ENCODE results near the gene COA8. TPM values are rescaled to one million over a fixed set of nuclear protein-coding genes. Genes with fewer than 3 reads are reported as not detected.

Gene COA8
- total and polyA plus RNA-seq, 2 of the 13 experiments (the other 11 are each of a cell fraction or from before 2014, with no cell fraction given): 10.9 to 25.1 TPM

GRCh38 chr14:103526247-103526913 is 36.4 kb upstream of the COA8 start:
- in situ Hi-C loops (cut with HindIII; ENCODE audit: extremely low pct_ligation_motif_present, low pct_unique_long_range_greater_than_20kb): no loop called here
- WGBS (ENCODE audit: low lambda C conversion rate): 10% methylated on average over 6 of the region's 8 CpGs
- BruUV-seq (replicated peaks): no TSS peak
- ChIA-PET CTCF (ENCODE audit: low intra/inter-chr PET ratio, low total read pairs) (no interaction called here), POLR2A (interaction anchor here (1.1 to 3.1 kb wide), 5 partner anchors 8 to 353 kb away, joined by 3 to 24 read pairs (median 12); partner anchors contain the start of genes BAG5 and COA8)
- Histone ChIP-seq H2AFZ (ENCODE audit: low read length) (no peak overlapping the region), H3K36me3 (replicated peaks in 1 of 2; ENCODE audit: control insufficient read depth in 1 of 2, insufficient read depth in 2 of 2, low read length in 2 of 2) (peaks cover 0 to 3% of the 10 kb centered on the region in 2 experiments; a peak in 2 of 5 replicates), H4K20me1 (ENCODE audit: insufficient read depth, low read length) (no peaks in the 10 kb centered on the region), H3K9ac (ENCODE audit: insufficient read depth, low read depth, low read length) (peak overlapping the region; percentile 53), H3K4me1 (ENCODE audit: insufficient read depth, low read length) (peaks cover 73% of the 10 kb centered on the region), H3K27ac (ENCODE audit: extremely low read length, insufficient read depth, low read length) (peak overlapping the region; percentile 89), H3K4me3 (replicated peaks in 1 of 3; ENCODE audit: insufficient read depth in 1 of 3, low read depth in 2 of 3, low read length in 3 of 3) (peak overlapping the region in 1 of 3 experiments; percentile 51; a peak in 2 of 6 replicates), H3K4me2 (ENCODE audit: low read depth, low read length) (peak overlapping the region; percentile 78), H3K27me3 (ENCODE audit: control insufficient read depth in 1 of 2, insufficient read depth in 2 of 2, low read length in 2 of 2) (no peaks in the 10 kb centered on the region; a peak in 1 of 5 replicates), H3K9me3 (ENCODE audit: low read length) (no peaks in the 10 kb centered on the region), H3K79me2 (ENCODE audit: insufficient read depth, low read length) (peaks cover 34% of the 10 kb centered on the region)
- ATAC-seq: peak; percentile 38
- FAIRE-seq: no peak
- no peak for DNase-seq (ENCODE audit: low spot score)
- intact Hi-C loops (cut with micrococcal nuclease; ENCODE audit: unreplicated experiment): no loop called here
- TF ChIP-seq ZNF367 (CRISPR knock-in tag; IDR thresholded peaks at IDR 0.05; ENCODE audit: borderline replicate concordance): no peak
- no peak for TF ChIP-seq KLF13 (CRISPR knock-in tag; IDR thresholded peaks at IDR 0.05)
- TF ChIP-seq ZNF20 (CRISPR knock-in tag; IDR thresholded peaks at IDR 0.05): no peak
- peak; percentile 44; the same call in 1 of the 2 replicates for TF ChIP-seq ZBTB20 (CRISPR knock-in tag; IDR thresholded peaks at IDR 0.05; ENCODE audit: borderline replicate concordance, low read depth)
- TF ChIP-seq NR0B2 (CRISPR knock-in tag; IDR thresholded peaks at IDR 0.05): no peak
- no peak for TF ChIP-seq SYNCRIP (IDR thresholded peaks at IDR 0.05; ENCODE audit: insufficient read depth, low read depth, low read length)
- no peak for TF ChIP-seq NR1H2 (CRISPR knock-in tag; IDR thresholded peaks at IDR 0.05; ENCODE audit: borderline replicate concordance, low read depth)
- TF ChIP-seq ZC3H13 (CRISPR knock-in tag; IDR thresholded peaks at IDR 0.05): 0 out of 2 replicates have a peak, but pooled peaks have one; percentile 34
- TF ChIP-seq ZNF552 (CRISPR knock-in tag; IDR thresholded peaks at IDR 0.05; ENCODE audit: borderline replicate concordance): no peak
- no peak for TF ChIP-seq MTERF4 (CRISPR knock-in tag; IDR thresholded peaks at IDR 0.05)
- 0 out of 2 replicates have a peak, but pooled peaks have one; percentile 21 for TF ChIP-seq ZNF274 (CRISPR knock-in tag; IDR thresholded peaks at IDR 0.05)
- TF ChIP-seq HNF4G (IDR thresholded peaks at IDR 0.05; ENCODE audit: borderline replicate concordance, low read depth, low read length): peak; percentile 45
- TF ChIP-seq HNF4G (CRISPR knock-in tag; IDR thresholded peaks at IDR 0.05; ENCODE audit: borderline replicate concordance, low read depth): no peak
- TF ChIP-seq ZNF678 (CRISPR knock-in tag; IDR thresholded peaks at IDR 0.05): no peak
- no peak for TF ChIP-seq ATF7 (IDR thresholded peaks at IDR 0.05)
- TF ChIP-seq ATF7 (CRISPR knock-in tag; IDR thresholded peaks at IDR 0.05): no peak
- peak; percentile 40; the same call in 1 of the 2 replicates for TF ChIP-seq MAX (IDR thresholded peaks at IDR 0.05)
- no peak; the same call in 1 of the 2 replicates for TF ChIP-seq RAD51 (IDR thresholded peaks at IDR 0.05; ENCODE audit: borderline replicate concordance)
- TF ChIP-seq SMC3 (IDR thresholded peaks at IDR 0.05; ENCODE audit: low read length): no peak
- TF ChIP-seq BCL6 (CRISPR knock-in tag; IDR thresholded peaks at IDR 0.05): 0 out of 2 replicates have a peak, but pooled peaks have one; percentile 24
- TF ChIP-seq MED8 (CRISPR knock-in tag; IDR thresholded peaks at IDR 0.05; ENCODE audit: insufficient replicate concordance): no peak
- TF ChIP-seq NR2F6 (IDR thresholded peaks at IDR 0.05): peak; percentile 55
- TF ChIP-seq NR2F6 (CRISPR knock-in tag; IDR thresholded peaks at IDR 0.05): peak; percentile 65

Measured in HepG2 (cell line).